HepG2 (cell line): ENCODE measurements around the gene WDR62. TPM values are rescaled to one million over a fixed set of nuclear protein-coding genes. Genes with fewer than 3 reads are reported as not detected.
A peak's percentile ranks its signal among the peaks of the same experiment; 100 is the strongest.

ENCODE experiments used
- ATAC-seq: fragments of 200-7000 bp; cut with Tn5 transposase; 3 replicates; pipeline ENCODE4 v1.9.1; 2020; ENCODE audit warnings: mild to moderate bottlenecking, moderate library complexity
- BruUV-seq: library from RNA; stranded (reverse); fragments of 400-500 nt; replicated peaks from 2 replicates; lab custom pipeline; 2021; lab: Mats Ljungman, UMichigan
- CTCF ChIA-PET: fragments of 300-600 bp; formaldehyde crosslinking; extraction: SDS; loops from one replicate; lab custom pipeline; 2021; ENCODE audit warnings: low total read pairs, inconsistent platforms, low intra/inter-chr PET ratio; lab: Yijun Ruan, JAX
- POLR2A ChIA-PET: fragments of 350-600 bp; sonication (Branson Sonifier 250); formaldehyde crosslinking; loops from one replicate; lab custom pipeline; 2020; ENCODE audit warnings: antibody characterized with exemption, inconsistent platforms; lab: Yijun Ruan, JAX
- DNase-seq: peaks from one replicate; pipeline ENCODE4 v3.0.0-alpha.2; 2015; ENCODE audit warnings: low spot score
- FAIRE-seq: peaks from 3 replicates; lab custom pipeline; 2011; peaks lifted over from hg19 to GRCh38; lab: Jason Lieb, UNC
- H2AFZ ChIP-seq: one replicate; pipeline ENCODE4 v1.6.1; 2011; ENCODE audit warnings: low read length, inconsistent platforms
- H3K27ac ChIP-seq: fragments of 300-600 bp; 3 replicates; pipeline ENCODE4 v1.8.0; 2011; ENCODE audit warnings: mixed run types, mild to moderate bottlenecking, mixed read lengths, low read length, inconsistent platforms; ENCODE audit not compliant: insufficient read depth; ENCODE audit errors: extremely low read length
- H3K27me3 ChIP-seq, 2 experiments: fragments of 200-600 bp in 1 of 2; 2 replicates in 1 of 2; 3 replicates in 1 of 2; pipeline versions ENCODE4 v1.6.0 to v1.8.0; 2011; ENCODE audit warnings: low read length in 2 of 2, mild to moderate bottlenecking in 2 of 2, moderate library complexity in 2 of 2, inconsistent platforms in 1 of 2; ENCODE audit not compliant: insufficient read depth in 2 of 2, control insufficient read depth in 1 of 2
- H3K36me3 ChIP-seq, 2 experiments: fragments of 200-600 bp in 1 of 2; replicated peaks in 1 of 2; 2 replicates in 1 of 2; 3 replicates in 1 of 2; pipeline versions ENCODE4 v1.5.1 to v1.8.0; 2011; ENCODE audit warnings: low read length in 2 of 2, inconsistent platforms in 1 of 2; ENCODE audit not compliant: insufficient read depth in 2 of 2, control insufficient read depth in 1 of 2
- H3K4me1 ChIP-seq: 2 replicates; pipeline ENCODE4 v1.5.1; 2012; ENCODE audit warnings: low read length, inconsistent platforms; ENCODE audit not compliant: insufficient read depth
- H3K4me2 ChIP-seq: 2 replicates; pipeline ENCODE4 v1.6.0; 2011; ENCODE audit warnings: low read depth, low read length, inconsistent platforms
- H3K4me3 ChIP-seq, 3 experiments: fragments of 200-600 bp in 1 of 3; sonication (generic), shearing (Covaris generic) in 1 of 3; replicated peaks in 1 of 3; 2 replicates each; pipeline ENCODE4 v1.5.1; 2011 to 2016; ENCODE audit warnings: low read length in 3 of 3, inconsistent platforms in 2 of 3, low read depth in 2 of 3, mild to moderate bottlenecking in 2 of 3, control low read depth in 1 of 3, mixed read lengths in 1 of 3; ENCODE audit not compliant: insufficient read depth in 1 of 3
- H3K79me2 ChIP-seq: one replicate; pipeline ENCODE4 v1.6.1; 2011; ENCODE audit warnings: low read length, inconsistent platforms; ENCODE audit not compliant: insufficient read depth
- H3K9ac ChIP-seq: 2 replicates; pipeline ENCODE4 v1.6.0; 2011; ENCODE audit warnings: mild to moderate bottlenecking, low read depth, low read length, inconsistent platforms; ENCODE audit not compliant: insufficient read depth
- H3K9me3 ChIP-seq: 2 replicates; pipeline ENCODE4 v1.5.1; 2012; ENCODE audit warnings: mild to moderate bottlenecking, low read length
- H4K20me1 ChIP-seq: 2 replicates; pipeline ENCODE4 v1.6.0; 2011; ENCODE audit warnings: inconsistent platforms, mild to moderate bottlenecking, low read length, moderate library complexity; ENCODE audit not compliant: insufficient read depth
- BHLHE40 ChIP-seq: IDR thresholded peaks from 2 replicates; pipeline ENCODE4 v1.6.1; 2011; ENCODE audit warnings: low read length, improper control_type of control experiment
- CEBPZ ChIP-seq: IDR thresholded peaks from 2 replicates; pipeline ENCODE4 v1.6.1; 2012; ENCODE audit warnings: low read length, improper control_type of control experiment
- FOXJ3 ChIP-seq: sonication (generic); formaldehyde crosslinking; IDR thresholded peaks from 2 replicates; pipeline ENCODE4 v1.4.0; 2020; ENCODE audit warnings: missing genetic modification reagents, mild to moderate bottlenecking, borderline replicate concordance
- FOXO4 ChIP-seq: sonication (generic); formaldehyde crosslinking; conservative IDR thresholded peaks from 2 replicates; pipeline ENCODE4 v1.8.1; 2023; ENCODE audit warnings: missing genetic modification reagents
- MTF2 ChIP-seq: sonication (generic); formaldehyde crosslinking; IDR thresholded peaks from 2 replicates; pipeline ENCODE4 v1.5.0; 2020; ENCODE audit warnings: missing genetic modification reagents, borderline replicate concordance
- PHF21A ChIP-seq: sonication (generic); formaldehyde crosslinking; IDR thresholded peaks from 2 replicates; pipeline ENCODE4 v1.5.0; 2020; ENCODE audit warnings: mild to moderate bottlenecking, missing genetic modification reagents
- POLR2G ChIP-seq: fragments of 200-400 bp; formaldehyde crosslinking; IDR thresholded peaks from 2 replicates; pipeline ENCODE4 v1.6.1; 2018; ENCODE audit warnings: mild to moderate bottlenecking, low read depth, low read length, moderate library complexity
- SMYD3 ChIP-seq: sonication (generic); formaldehyde crosslinking; IDR thresholded peaks from 2 replicates; pipeline ENCODE4 v1.8.1; 2023; ENCODE audit warnings: mild to moderate bottlenecking, missing genetic modification reagents
- SRF ChIP-seq: IDR thresholded peaks from 2 replicates; pipeline ENCODE4 v1.6.1; 2011; ENCODE audit warnings: mild to moderate bottlenecking, low read depth, low read length, moderate library complexity
- ZNF350 ChIP-seq: sonication (generic); formaldehyde crosslinking; IDR thresholded peaks from 2 replicates; pipeline ENCODE4 v1.4.0; 2020; ENCODE audit warnings: mild to moderate bottlenecking, low read depth, missing genetic modification reagents, borderline replicate concordance
- ZNF530 ChIP-seq: sonication (generic); formaldehyde crosslinking; IDR thresholded peaks from 2 replicates; pipeline ENCODE4 v1.5.0; 2020; ENCODE audit warnings: low read depth, mild to moderate bottlenecking, missing genetic modification reagents
- ZNF563 ChIP-seq: sonication (generic); formaldehyde crosslinking; IDR thresholded peaks from 2 replicates; pipeline ENCODE4 v1.8.0; 2022; ENCODE audit warnings: mild to moderate bottlenecking, moderate library complexity, missing genetic modification reagents
- ZNF652 ChIP-seq: IDR thresholded peaks from 2 replicates; pipeline ENCODE4 v1.6.1; 2016; ENCODE audit warnings: low read depth, borderline replicate concordance
- ZNF672 ChIP-seq: sonication (generic); formaldehyde crosslinking; IDR thresholded peaks from 2 replicates; pipeline ENCODE4 v1.8.1; 2022; ENCODE audit warnings: missing genetic modification reagents
- ZNF691 ChIP-seq: sonication (generic); formaldehyde crosslinking; IDR thresholded peaks from 2 replicates; pipeline ENCODE4 v1.4.0; 2020; ENCODE audit warnings: missing genetic modification reagents, low read depth, mild to moderate bottlenecking, borderline replicate concordance
- WGBS: methylation state at CpG from one replicate; pipeline ENCODE4 v1.1.6; 2017; ENCODE audit warnings: low lambda C conversion rate; 5-methylcytosine and 5-hydroxymethylcytosine counted together
- in situ Hi-C: cut with HindIII; loops from 2 replicates; pipeline ENCODE4 v1.10.0; 2017; ENCODE audit warnings: low pct_unique_long_range_greater_than_20kb; ENCODE audit not compliant: extremely low pct_ligation_motif_present
- intact Hi-C: fragments of 100-400 bp; cut with micrococcal nuclease; formaldehyde crosslinking; loops from one replicate; pipeline ENCODE4 v1.10.0; 2022; ENCODE audit not compliant: unreplicated experiment
- polyA plus RNA-seq, 8 experiments: library from polyadenylated mRNA; depleted of rRNA in 3 of 8; stranded (reverse) in 7 of 8; unstranded in 1 of 8; fragments of >200 nt; fragmentation: Illumina TruSeq in 4 of 8; extraction: Trizol in 4 of 8; gene quantifications; 2 replicates each; pipeline versions ENCODE4 v1.2.1 to v1.2.3, GENCODE V29; 2011 to 2016; ENCODE audit warnings: low read depth in 4 of 8, missing spikeins in 1 of 8, mixed read lengths in 1 of 8; ENCODE audit not compliant: insufficient read depth in 1 of 8
- total RNA-seq, 5 experiments: library from RNA; depleted of rRNA; stranded (reverse); fragments of >200 nt; fragmentation: Illumina TruSeq; extraction: Trizol; gene quantifications; 2 replicates each; pipeline ENCODE4 v1.2.3, GENCODE V29; 2016; ENCODE audit warnings: low read depth in 1 of 5
- TF ChIP-seq, protein P1 (sequence below): sonication (generic); formaldehyde crosslinking; IDR thresholded peaks from 2 replicates; pipeline ENCODE4 v1.9.0; 2021; ENCODE audit warnings: missing genetic modification reagents, borderline replicate concordance

The WDR62 gene
- total and polyA plus RNA-seq, 2 of the 13 experiments (the other 11 are each of a cell fraction or from before 2014, with no cell fraction given), result 5.8 to 12.5 TPM

- Histone ChIP-seq H3K9me3 (no peaks in the 10 kb centered on the region), H3K27me3 (no peaks in the 10 kb centered on the region), H2AFZ (peak overlapping the region; percentile 36), H4K20me1 (no peaks in the 10 kb centered on the region), H3K79me2 (no peaks in the 10 kb centered on the region), H3K4me3 (peak overlapping the region; percentile 36 to 76 (median 72)), H3K4me1 (peaks cover 45% of the 10 kb centered on the region), H3K36me3 (peaks cover 4 to 20% of the 10 kb centered on the region in 2 experiments; a peak in 3 of 5 replicates), H3K4me2 (peak overlapping the region; percentile 90), H3K9ac (peak overlapping the region; percentile 57), H3K27ac (peak overlapping the region; percentile 90)
- DNase-seq (peak; percentile 52), FAIRE-seq (peak; percentile 30), ATAC-seq (peak; percentile 42)
- 3% methylated on average over 10 of the region's 10 CpGs for WGBS
- intact Hi-C loops (loop anchor here (1.0 to 10.0 kb wide), 2 partner anchors 8 to 366 kb away; no protein-coding TSS in a partner anchor), in situ Hi-C loops (loop anchor here (5.0 kb wide), 1 partner anchor 44 kb away; no protein-coding TSS in a partner anchor)
- ChIA-PET POLR2A (interaction anchor here (1.0 to 3.3 kb wide), 16 partner anchors 9 to 361 kb away, joined by 3 to 51 read pairs (median 8); partner anchors contain the start of genes CAPNS1, POLR2I, TBCB and THAP8), CTCF (interaction anchor here (0.7 to 1.9 kb wide), 4 partner anchors 8 to 365 kb away, joined by 3 to 44 read pairs (median 3); no protein-coding TSS in a partner anchor)
- no TSS peak for BruUV-seq
- TF ChIP-seq FOXO4 (CRISPR knock-in tag) (0 out of 2 replicates have a peak, but pooled peaks have one; percentile 32), PHF21A (CRISPR knock-in tag) (0 out of 2 replicates have a peak, but pooled peaks have one; percentile 5), SRF (0 out of 2 replicates have a peak, but pooled peaks have one; percentile 3), ZNF530 (CRISPR knock-in tag) (no peak), ZNF672 (CRISPR knock-in tag) (no peak), ZNF350 (CRISPR knock-in tag) (no peak), FOXJ3 (no peak), CEBPZ (no peak), BHLHE40 (no peak), POLR2G (peak; percentile 48), ZNF691 (no peak), ZNF652 (CRISPR knock-in tag) (peak; percentile 63; the same call in 1 of the 2 replicates), MTF2 (CRISPR knock-in tag) (0 out of 2 replicates have a peak, but pooled peaks have one; percentile 48), SMYD3 (CRISPR knock-in tag) (no peak), ZNF563 (CRISPR knock-in tag) (peak; percentile 47; the same call in 1 of the 2 replicates)
- TF ChIP-seq, protein P1, sequence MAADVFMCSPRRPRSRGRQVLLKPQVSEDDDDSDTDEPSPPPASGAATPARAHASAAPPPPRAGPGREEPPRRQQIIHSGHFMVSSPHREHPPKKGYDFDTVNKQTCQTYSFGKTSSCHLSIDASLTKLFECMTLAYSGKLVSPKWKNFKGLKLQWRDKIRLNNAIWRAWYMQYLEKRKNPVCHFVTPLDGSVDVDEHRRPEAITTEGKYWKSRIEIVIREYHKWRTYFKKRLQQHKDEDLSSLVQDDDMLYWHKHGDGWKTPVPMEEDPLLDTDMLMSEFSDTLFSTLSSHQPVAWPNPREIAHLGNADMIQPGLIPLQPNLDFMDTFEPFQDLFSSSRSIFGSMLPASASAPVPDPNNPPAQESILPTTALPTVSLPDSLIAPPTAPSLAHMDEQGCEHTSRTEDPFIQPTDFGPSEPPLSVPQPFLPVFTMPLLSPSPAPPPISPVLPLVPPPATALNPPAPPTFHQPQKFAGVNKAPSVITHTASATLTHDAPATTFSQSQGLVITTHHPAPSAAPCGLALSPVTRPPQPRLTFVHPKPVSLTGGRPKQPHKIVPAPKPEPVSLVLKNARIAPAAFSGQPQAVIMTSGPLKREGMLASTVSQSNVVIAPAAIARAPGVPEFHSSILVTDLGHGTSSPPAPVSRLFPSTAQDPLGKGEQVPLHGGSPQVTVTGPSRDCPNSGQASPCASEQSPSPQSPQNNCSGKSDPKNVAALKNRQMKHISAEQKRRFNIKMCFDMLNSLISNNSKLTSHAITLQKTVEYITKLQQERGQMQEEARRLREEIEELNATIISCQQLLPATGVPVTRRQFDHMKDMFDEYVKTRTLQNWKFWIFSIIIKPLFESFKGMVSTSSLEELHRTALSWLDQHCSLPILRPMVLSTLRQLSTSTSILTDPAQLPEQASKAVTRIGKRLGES (CRISPR knock-in tag), result no peak
Observed at GRCh38 chr19:36128392-36128736, 73.7 kb downstream of the WDR62 start.
